C4-2B (cell line): ENCODE measurements around the gene KPNA1.

Experiments used
- H3K27ac ChIP-seq: fragments of 450-650 bp; 2 replicates; pipeline ENCODE4 v1.5.1; 2017
- ZFX ChIP-seq: fragments of 450-650 bp; IDR thresholded peaks from 2 replicates; pipeline ENCODE4 v1.6.1; 2017
- TF ChIP-seq, protein P1 (sequence below): fragments of 450-650 bp; conservative IDR thresholded peaks from 2 replicates; pipeline ENCODE4 v1.5.1; 2017; ENCODE audit warnings: mild to moderate bottlenecking

Gene KPNA1

DNA sequence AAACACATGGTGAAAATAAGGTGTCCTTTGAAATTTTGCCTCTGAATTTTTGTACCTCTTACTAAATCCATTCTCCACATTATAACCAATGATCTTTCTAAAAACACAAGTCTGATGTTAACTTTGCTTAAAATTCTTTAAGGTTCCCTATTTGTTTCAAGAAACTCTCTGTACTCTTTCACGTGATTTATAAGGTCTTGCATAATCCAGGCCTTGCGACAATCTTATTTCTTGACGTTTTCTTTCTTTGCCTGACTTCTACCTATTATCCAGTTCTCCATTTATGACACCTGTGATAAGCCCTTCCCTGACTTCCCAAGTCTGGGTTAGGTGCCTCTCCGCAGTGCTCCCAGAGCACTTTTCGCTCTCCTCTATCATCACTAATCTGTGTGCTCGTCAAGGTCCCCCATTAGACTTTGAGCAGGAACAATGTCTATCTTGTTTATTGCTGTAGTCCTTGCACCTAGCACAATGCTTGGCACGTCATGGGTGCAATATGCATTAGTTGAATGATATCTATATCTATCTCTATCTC, 24.3 kb upstream of the KPNA1 start:
- no peak overlapping the region for H3K27ac ChIP-seq
- TF ChIP-seq ZFX, result no peak
- TF ChIP-seq, protein P1, sequence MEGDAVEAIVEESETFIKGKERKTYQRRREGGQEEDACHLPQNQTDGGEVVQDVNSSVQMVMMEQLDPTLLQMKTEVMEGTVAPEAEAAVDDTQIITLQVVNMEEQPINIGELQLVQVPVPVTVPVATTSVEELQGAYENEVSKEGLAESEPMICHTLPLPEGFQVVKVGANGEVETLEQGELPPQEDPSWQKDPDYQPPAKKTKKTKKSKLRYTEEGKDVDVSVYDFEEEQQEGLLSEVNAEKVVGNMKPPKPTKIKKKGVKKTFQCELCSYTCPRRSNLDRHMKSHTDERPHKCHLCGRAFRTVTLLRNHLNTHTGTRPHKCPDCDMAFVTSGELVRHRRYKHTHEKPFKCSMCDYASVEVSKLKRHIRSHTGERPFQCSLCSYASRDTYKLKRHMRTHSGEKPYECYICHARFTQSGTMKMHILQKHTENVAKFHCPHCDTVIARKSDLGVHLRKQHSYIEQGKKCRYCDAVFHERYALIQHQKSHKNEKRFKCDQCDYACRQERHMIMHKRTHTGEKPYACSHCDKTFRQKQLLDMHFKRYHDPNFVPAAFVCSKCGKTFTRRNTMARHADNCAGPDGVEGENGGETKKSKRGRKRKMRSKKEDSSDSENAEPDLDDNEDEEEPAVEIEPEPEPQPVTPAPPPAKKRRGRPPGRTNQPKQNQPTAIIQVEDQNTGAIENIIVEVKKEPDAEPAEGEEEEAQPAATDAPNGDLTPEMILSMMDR, result no peak

DNA sequence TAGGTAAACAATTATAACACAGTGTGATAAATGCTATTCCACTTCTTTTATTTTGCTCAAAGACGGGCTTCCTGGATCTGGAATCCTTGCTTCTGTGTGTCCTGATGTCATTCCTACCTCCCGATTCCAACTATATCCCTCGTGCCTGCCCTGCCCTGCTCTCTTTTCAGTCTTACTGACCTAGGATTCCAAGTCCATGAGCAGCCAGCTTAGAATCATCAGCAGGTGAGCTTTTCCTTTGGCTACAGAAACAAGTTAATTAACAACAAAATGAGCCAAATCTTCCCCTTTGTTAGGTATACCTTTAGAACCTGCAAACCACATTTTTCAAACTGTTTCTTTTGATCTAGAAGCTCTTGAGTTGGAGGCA, 21.9 kb upstream of the KPNA1 start:
- TF ChIP-seq, protein P1, result no peak
- TF ChIP-seq ZFX, result no peak
- H3K27ac ChIP-seq, result no peak overlapping the region

DNA sequence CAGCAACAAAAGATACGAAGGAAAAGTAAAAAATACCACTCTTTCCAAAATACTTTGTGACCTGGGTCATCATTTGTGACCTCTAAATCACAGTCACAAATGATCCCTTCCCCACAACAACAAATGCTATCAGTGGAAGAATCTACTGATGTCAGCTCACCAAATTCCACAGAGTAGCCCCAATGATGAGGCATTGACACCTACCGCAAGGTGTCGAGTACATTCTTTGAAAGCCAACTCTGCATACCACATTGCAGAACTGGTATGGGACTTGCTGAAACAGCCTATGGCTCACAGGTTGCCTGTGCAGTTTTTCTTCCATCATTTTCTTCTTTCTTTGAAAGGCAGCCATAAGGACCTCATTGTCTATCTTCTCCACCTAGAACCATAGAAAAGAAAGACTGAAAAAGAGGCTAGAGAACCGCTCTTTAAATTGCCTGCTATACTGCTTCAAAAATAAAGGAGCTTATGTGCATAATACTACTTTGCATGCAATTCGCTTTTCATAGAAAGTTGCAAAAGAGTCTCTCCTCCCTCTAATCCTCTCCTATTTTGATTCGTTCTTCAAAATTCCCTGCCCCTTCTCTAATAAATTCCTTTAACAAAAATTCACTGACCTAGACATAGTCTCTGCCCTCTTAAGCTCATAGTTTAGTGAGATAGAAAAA, 21.4 kb upstream of the KPNA1 start:
- TF ChIP-seq, protein P1, result no peak
- TF ChIP-seq ZFX, result no peak
- H3K27ac ChIP-seq, result no peak overlapping the region

DNA sequence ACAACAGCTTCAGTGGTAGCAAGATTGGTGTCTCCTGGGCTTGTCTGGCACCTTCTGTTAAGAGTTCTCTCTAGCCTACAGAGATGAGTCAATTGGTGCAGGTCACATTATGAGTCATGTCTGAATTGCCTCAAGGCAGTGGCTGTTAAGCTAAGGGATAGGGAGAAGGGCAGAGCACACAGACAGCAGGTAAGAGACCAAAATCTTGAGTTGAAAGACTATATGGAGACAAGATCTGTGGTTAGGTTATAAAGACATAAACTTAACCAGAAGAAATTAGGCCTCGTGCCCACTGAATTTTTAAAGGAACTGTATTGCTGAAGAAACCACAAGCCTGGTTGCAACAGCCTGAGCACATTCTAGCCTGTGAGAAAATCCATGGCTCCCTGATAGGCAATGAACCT, 19.2 kb upstream of the KPNA1 start:
- TF ChIP-seq ZFX, result no peak
- TF ChIP-seq, protein P1, result no peak
- no peak overlapping the region for H3K27ac ChIP-seq

DNA sequence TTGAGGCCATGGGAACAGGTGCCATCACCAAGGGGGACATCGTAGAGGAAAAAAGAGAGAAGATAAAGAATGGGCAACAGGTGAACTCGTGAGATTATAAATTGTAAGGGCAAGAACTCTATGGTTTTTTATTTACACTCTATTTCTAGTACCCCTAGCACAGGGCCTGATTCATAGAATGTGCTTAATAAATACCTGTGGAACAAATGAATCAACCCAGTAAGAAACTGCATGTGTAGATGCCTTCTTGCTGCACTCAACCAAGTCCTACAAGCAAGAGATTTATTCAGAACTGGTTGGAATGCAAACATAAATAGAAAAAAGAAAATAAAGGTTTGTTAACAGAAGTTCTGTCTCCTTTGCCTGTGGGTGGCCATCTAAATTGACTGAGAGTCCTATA, 18.7 kb upstream of the KPNA1 start:
- TF ChIP-seq, protein P1, result no peak
- TF ChIP-seq ZFX, result no peak
- H3K27ac ChIP-seq, result no peak overlapping the region

DNA sequence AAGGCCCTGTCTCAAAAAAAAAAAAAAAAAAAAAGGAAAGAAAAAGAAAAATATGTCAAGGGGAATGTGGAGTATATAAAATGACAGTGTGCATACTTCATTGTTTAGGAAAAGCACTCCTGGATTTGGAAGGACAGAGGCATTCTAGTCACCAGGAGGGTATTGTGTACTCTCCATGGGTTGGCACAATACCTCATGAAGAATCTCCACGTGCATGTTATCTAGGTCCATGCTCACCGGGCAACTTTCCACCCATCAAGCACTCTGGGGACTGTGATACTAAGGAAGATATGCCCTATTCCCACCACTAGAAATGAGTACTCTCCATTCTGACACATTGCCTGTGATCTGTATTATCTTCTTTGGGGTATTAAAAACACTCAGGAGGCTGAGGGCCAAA, 15.4 kb upstream of the KPNA1 start:
- no peak for TF ChIP-seq ZFX
- TF ChIP-seq, protein P1, result no peak
- H3K27ac ChIP-seq, result no peak overlapping the region

DNA sequence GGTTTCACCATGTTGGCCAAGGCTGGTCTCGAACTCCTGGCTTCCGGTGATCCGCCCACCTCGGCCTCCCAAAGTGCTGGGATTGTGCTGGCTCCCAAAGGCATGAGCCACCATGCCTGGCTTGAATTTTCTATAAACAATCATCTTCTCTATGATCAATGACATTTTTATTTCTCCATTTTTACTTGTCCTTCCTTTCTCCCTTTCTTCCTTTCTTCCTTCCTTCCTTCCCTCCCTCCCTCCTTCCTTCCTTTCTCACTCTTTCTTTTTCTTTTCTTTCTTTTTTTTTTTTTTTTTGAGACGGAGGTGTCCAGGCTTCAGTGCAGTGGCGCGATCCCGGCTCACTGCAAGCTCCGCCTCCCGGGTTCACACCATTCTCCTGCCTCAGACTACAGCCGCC, 8.6 kb upstream of the KPNA1 start:
- no peak overlapping the region for H3K27ac ChIP-seq
- no peak for TF ChIP-seq ZFX
- TF ChIP-seq, protein P1, result no peak
